ENCODE measurements around the gene NUDT3. TPM values are rescaled to one million over a fixed set of nuclear protein-coding genes. Genes with fewer than 3 reads are reported as not detected.

The NUDT3 gene
- total RNA-seq, 1 experiment from 2014 or later = 25.2 TPM

GRCh38 chr6:34315780-34316179, 76.7 kb downstream of the NUDT3 start:
- no peaks in the 10 kb centered on the region for H3K27me3 ChIP-seq (ENCODE audit: insufficient read depth, low read length)
- ChIA-PET RAD21 (ENCODE audit: low non-redundant PET in 1 of 2, low total read pairs in 2 of 2, uncharacterized antibody in 2 of 2, unreplicated experiment in 2 of 2) (no interaction called here), POLR2A (no interaction called here), CTCF (no interaction called here)
- DNase-seq (ENCODE audit: low read depth, low spot score) (no peak), ATAC-seq (no peak)
- H3K9me3 ChIP-seq (ENCODE audit: control insufficient read depth in 1 of 2, insufficient read depth in 1 of 2, low read depth in 1 of 2, low read length in 2 of 2) = no peaks in the 10 kb centered on the region
- H3K36me3 ChIP-seq (ENCODE audit: control insufficient read depth in 1 of 2, insufficient read depth in 2 of 2, low read length in 2 of 2) = no peaks in the 10 kb centered on the region
- H2AFZ ChIP-seq (ENCODE audit: low read depth, low read length, poor library complexity, severe bottlenecking) = no peak overlapping the region
- H3K4me1 ChIP-seq (ENCODE audit: control insufficient read depth in 1 of 2, insufficient read depth in 2 of 2, low read length in 2 of 2) = peaks cover 7 to 11% of the 10 kb centered on the region in 2 experiments; a peak in 2 of 4 replicates
- no peak overlapping the region for H3K4me3 ChIP-seq (replicated peaks in 1 of 2; ENCODE audit: low read depth in 1 of 2, low read length in 2 of 2)
- TF ChIP-seq ATF3 (IDR thresholded peaks at IDR 0.05) (no peak), SRF (IDR thresholded peaks at IDR 0.05; ENCODE audit: low read depth) (no peak), CBX3 (IDR thresholded peaks at IDR 0.05; ENCODE audit: low read depth) (no peak), REST (IDR thresholded peaks at IDR 0.05; ENCODE audit: low read depth) (no peak), EZH2phosphoT487 (IDR thresholded peaks at IDR 0.05; ENCODE audit: borderline replicate concordance) (no peak), CTCF (IDR thresholded peaks at IDR 0.05 in 2 of 3, conservative IDR thresholded peaks at IDR 0.05 in 1 of 3; ENCODE audit: borderline replicate concordance in 1 of 3, insufficient read depth in 1 of 3, low read depth in 2 of 3, low read length in 2 of 3) (no peak)
- H3K4me2 ChIP-seq (ENCODE audit: low read length) = no peak overlapping the region
- intact Hi-C loops (cut with micrococcal nuclease) = no loop called here
- H3K9me2 ChIP-seq (ENCODE audit: insufficient read depth) = no peaks in the 10 kb centered on the region
- H3K79me2 ChIP-seq (ENCODE audit: insufficient read depth, low read length) = peaks cover 73% of the 10 kb centered on the region
- peaks cover 8% of the 10 kb centered on the region; the same call in 1 of the 2 replicates for H4K20me1 ChIP-seq (ENCODE audit: insufficient read depth)
- no peak overlapping the region for H3K27ac ChIP-seq (ENCODE audit: low read depth, low read length)
- no TSS peak for BruUV-seq (replicated peaks)
- H3K9ac ChIP-seq (ENCODE audit: low read length) = no peak overlapping the region

All from HCT116 (cell line).